ENCODE measurements around the gene SEZ6L2.

DNA sequence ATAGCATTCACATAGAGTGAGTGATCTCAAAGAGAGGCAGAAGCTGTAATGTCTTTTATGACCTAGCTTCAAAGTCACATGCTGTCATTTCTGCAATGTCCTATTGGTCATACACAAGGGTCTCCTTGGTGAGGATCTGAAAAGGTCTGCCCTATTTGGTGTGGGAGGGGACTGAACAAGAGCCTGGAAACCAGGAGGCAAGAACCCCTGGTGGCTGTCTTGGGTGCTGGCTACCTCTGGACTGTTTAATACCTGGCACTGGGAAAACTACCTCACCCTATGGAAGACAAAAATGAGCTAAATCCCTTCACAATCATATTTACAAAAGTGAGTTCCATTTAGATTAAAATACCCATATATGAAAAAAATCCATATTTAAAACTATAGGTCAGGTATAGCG is 17.6 kb upstream of the SEZ6L2 start:
- TF ChIP-seq, protein P1, sequence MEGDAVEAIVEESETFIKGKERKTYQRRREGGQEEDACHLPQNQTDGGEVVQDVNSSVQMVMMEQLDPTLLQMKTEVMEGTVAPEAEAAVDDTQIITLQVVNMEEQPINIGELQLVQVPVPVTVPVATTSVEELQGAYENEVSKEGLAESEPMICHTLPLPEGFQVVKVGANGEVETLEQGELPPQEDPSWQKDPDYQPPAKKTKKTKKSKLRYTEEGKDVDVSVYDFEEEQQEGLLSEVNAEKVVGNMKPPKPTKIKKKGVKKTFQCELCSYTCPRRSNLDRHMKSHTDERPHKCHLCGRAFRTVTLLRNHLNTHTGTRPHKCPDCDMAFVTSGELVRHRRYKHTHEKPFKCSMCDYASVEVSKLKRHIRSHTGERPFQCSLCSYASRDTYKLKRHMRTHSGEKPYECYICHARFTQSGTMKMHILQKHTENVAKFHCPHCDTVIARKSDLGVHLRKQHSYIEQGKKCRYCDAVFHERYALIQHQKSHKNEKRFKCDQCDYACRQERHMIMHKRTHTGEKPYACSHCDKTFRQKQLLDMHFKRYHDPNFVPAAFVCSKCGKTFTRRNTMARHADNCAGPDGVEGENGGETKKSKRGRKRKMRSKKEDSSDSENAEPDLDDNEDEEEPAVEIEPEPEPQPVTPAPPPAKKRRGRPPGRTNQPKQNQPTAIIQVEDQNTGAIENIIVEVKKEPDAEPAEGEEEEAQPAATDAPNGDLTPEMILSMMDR (IDR thresholded peaks at IDR 0.05), result no peak
- no peak for TF ChIP-seq POLR2A (IDR thresholded peaks at IDR 0.05)
